ENCODE measurements around the gene SHB. TPM values are rescaled to one million over a fixed set of nuclear protein-coding genes. Genes with fewer than 3 reads are reported as not detected.
"Not testable (repeated sequence)": the region's sequence is repeated elsewhere in the genome, so short reads cannot be mapped to it uniquely, and the experiment has no call there.

Gene SHB
- total RNA-seq, 1 donor, result 19.9 TPM

DNA sequence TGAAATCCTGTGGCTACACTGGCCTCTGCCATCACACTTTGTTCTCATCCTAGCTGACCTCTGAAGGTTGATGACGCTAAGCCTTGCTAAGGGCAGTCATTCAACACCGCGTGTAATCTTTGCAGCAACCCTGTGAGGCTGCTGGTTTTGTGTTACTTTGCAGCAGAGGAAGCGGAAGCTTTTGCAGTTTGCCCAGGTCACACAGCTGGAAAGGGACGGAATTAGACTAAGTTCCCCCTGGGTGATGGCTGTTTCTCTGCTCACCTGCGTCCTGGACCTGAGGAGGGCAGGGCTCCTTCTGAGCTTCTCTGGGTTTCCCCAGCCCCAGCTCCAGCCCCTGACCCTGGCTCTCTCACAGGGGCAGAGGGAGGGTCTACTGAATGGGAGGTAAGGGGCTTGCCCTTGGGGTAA is 157.8 kb downstream of the SHB start:
- TF ChIP-seq, protein P1, sequence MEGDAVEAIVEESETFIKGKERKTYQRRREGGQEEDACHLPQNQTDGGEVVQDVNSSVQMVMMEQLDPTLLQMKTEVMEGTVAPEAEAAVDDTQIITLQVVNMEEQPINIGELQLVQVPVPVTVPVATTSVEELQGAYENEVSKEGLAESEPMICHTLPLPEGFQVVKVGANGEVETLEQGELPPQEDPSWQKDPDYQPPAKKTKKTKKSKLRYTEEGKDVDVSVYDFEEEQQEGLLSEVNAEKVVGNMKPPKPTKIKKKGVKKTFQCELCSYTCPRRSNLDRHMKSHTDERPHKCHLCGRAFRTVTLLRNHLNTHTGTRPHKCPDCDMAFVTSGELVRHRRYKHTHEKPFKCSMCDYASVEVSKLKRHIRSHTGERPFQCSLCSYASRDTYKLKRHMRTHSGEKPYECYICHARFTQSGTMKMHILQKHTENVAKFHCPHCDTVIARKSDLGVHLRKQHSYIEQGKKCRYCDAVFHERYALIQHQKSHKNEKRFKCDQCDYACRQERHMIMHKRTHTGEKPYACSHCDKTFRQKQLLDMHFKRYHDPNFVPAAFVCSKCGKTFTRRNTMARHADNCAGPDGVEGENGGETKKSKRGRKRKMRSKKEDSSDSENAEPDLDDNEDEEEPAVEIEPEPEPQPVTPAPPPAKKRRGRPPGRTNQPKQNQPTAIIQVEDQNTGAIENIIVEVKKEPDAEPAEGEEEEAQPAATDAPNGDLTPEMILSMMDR (IDR thresholded peaks at IDR 0.05; ENCODE audit: insufficient read depth, low read depth, low read length), result no peak
- DNase-seq (ENCODE audit: low read depth), result peak; percentile 82
- H3K4me3 ChIP-seq (ENCODE audit: low read depth, low read length), result no peak overlapping the region

DNA sequence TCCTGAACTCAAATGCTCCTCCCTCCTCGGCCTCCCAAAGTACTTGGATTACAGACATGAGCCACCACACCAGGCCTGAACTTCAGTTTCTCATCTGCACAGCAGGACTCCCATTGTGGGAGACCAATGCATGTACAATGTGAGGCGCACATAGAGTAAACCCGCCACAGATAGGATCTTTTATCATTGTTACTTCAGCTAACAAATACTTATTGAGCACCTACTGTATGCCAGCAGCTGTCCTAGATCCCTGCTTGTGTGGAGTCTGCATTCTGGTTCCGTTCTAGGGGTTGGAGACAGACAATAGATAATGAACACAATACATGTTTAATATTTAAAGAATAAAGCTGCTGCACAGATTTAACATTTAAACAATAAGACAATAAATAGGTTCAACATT is 158.8 kb downstream of the SHB start:
- TF ChIP-seq, protein P1 (IDR thresholded peaks at IDR 0.05; ENCODE audit: insufficient read depth, low read depth, low read length), result no peak
- H3K4me3 ChIP-seq (ENCODE audit: low read depth, low read length), result no peak overlapping the region
- no peak for DNase-seq (ENCODE audit: low read depth)

DNA sequence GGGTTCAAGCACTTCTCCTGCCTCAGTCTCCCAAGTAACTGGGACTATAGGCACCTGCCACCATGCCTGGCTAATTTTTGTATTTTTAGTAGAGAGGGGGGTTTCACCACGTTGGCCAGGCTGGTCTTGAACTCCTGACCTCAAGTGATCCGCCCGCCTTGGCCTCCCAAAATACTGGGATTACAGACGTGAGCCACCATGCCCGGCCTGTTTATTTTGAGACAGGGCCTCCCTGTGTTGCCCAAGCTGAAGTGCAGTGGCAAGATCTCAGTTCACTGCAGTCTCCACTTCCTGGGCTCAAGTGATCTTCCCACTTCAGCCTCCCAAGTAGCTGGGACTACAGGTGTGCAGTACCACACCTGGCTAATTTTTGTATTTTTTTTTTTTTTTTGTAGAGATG is 159.2 kb downstream of the SHB start:
- DNase-seq (ENCODE audit: low read depth); H3K4me3 ChIP-seq (ENCODE audit: low read depth, low read length): not testable (repeated sequence)

DNA sequence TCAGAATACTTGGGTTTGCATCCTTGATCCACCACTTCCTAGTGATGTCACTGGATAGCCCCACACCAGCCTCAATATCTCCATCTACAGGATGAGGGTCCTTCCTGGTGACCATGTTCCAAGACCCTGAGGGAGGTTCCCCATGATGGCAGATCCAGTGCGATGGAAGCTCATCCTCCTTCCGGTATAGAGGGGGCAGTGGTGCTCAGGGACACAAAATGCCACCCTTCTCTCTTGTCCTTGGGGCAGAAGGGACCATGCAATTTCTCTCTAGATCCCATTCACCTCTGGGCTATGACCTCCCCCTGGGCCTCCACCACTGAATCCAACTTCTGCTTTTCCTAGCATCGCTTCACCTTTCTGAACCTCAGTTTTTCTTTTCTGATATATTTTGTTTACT is 159.7 kb downstream of the SHB start:
- H3K4me3 ChIP-seq (ENCODE audit: low read depth, low read length), result no peak overlapping the region
- DNase-seq (ENCODE audit: low read depth), result no peak
- TF ChIP-seq, protein P1 (IDR thresholded peaks at IDR 0.05; ENCODE audit: insufficient read depth, low read depth, low read length), result no peak

DNA sequence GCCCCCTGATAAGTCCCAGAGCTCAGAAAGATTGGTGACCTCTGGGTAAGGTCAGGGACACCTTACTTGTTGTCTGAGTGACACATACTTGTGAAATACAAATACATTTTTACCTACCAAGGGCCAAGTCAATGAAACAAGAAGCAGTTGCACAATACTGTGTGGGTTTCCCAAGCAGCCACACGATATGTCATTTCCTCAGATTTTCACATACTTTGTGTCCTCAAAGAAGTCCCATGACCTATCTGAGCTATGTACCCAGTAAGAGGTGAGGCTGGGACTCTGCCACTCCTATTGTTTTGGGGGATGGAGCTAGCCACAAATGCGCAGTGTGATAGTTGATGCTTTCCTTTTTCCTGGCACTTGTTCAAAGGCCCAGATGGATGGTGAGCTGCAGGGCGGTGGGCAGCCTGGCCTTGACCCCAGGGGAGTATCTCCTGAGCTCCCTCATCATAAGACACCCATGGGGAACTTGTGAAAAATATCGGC is 160.3 kb downstream of the SHB start:
- peak; percentile 73 for DNase-seq (ENCODE audit: low read depth)
- TF ChIP-seq, protein P1 (IDR thresholded peaks at IDR 0.05; ENCODE audit: insufficient read depth, low read depth, low read length), result no peak
- no peak overlapping the region for H3K4me3 ChIP-seq (ENCODE audit: low read depth, low read length)

DNA sequence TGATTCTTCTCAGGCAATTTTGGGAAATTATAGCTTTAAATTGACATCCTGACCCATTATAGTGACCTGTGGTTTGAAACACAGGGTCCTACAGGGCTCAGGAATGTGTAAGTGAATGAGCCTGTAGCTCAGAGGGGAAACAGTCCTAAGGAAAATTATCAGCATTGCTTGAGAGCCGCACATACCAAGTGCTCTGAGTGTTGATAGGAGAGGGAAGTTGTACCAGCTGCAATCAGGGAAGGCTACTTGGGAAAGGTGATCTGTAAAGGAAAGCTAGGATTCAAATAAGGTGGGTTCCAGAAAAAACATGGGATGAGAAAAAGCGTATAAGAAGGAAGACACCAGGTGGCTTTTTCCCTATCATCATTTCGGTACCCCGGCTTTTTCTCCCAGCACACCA is 160.7 kb downstream of the SHB start:
- H3K4me3 ChIP-seq (ENCODE audit: low read depth, low read length), result no peak overlapping the region
- DNase-seq (ENCODE audit: low read depth), result no peak
- TF ChIP-seq, protein P1 (IDR thresholded peaks at IDR 0.05; ENCODE audit: insufficient read depth, low read depth, low read length), result no peak

DNA sequence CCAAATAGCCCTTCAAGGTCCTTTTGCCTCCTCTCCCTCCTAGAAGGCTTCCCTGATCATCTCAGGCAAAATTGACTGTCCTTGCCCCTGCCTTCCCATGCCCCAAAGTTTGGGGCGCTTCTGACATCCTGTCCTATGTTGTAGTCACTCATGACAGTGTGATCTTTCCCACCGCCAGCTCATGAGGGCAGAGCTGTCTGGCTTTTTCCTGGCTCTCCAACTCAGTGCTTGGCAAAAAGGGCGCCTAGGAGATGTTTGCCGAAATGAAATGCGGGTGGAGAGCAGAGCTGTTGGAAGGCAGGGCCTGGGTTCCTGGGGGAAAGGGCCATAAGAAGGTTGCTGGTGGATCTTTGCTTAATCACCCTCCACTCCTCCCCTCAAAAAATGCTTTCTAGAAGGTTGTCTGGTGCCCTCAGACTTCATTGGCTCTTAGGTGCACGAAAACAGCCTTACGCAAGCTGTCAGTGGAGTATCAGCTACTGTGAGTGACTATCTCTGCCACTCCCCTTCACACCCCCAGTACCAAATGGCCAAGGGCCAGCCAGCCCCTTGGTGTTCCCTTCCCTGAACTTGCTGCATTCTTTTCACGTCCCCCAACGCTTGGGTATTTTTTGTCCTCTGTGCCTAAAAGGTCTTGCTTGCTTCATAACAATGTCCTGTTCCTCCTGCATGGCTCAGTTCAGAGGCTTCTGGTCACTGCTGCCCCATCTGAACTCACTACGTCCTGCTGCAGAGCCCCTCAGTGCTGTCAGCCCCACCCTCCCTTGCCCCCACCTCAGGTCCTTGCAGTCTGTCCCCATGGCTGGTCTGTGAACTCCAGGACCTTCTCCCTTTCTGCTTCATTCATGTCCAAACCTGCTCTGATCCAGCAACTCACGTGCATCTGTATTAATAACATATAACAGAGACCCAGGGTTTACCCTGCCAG is 162.5 kb downstream of the SHB start:
- no peak for DNase-seq (ENCODE audit: low read depth)
- TF ChIP-seq, protein P1 (IDR thresholded peaks at IDR 0.05; ENCODE audit: insufficient read depth, low read depth, low read length), result no peak

More for the DNA sequence above, 162.5 kb downstream of the SHB start:
- no peak overlapping the region for H3K4me3 ChIP-seq (ENCODE audit: low read depth, low read length)
